GM23338 (cell line): ENCODE measurements around the gene SLC52A3. TPM values are rescaled to one million over a fixed set of nuclear protein-coding genes. Genes with fewer than 3 reads are reported as not detected.

Source experiments
- ATAC-seq: fragments of 200-7000 bp; cut with Tn5 transposase; 3 replicates; pipeline ENCODE4 v1.9.1; 2020
- DNase-seq: peaks from one replicate; pipeline ENCODE4 v3.0.0-alpha.2; 2015; ENCODE audit warnings: low spot score
- H2AFZ ChIP-seq: fragments of 200-600 bp; sonication (generic); 2 replicates; pipeline ENCODE4 v1.8.0; 2016; ENCODE audit warnings: antibody characterized with exemption, mild to moderate bottlenecking, moderate library complexity
- H3F3A ChIP-seq: fragments of 200-600 bp; sonication (generic); replicated peaks from 2 replicates; pipeline ENCODE4 v1.8.0; 2017; ENCODE audit warnings: antibody characterized with exemption, mixed run types, low read depth
- H3K27ac ChIP-seq: fragments of 200-600 bp; sonication (generic); 2 replicates; pipeline ENCODE4 v1.6.1; 2016; ENCODE audit warnings: low read depth
- H3K27me3 ChIP-seq: fragments of 200-600 bp; sonication (generic); 2 replicates; pipeline ENCODE4 v1.8.0; 2016; ENCODE audit warnings: mild to moderate bottlenecking, mixed run types, moderate library complexity; ENCODE audit not compliant: insufficient read depth
- H3K36me3 ChIP-seq: fragments of 200-600 bp; sonication (generic); 2 replicates; pipeline ENCODE4 v1.8.0; 2016; ENCODE audit warnings: mild to moderate bottlenecking; ENCODE audit not compliant: insufficient read depth
- H3K4me1 ChIP-seq: fragments of 200-600 bp; sonication (generic); 2 replicates; pipeline ENCODE4 v1.8.0; 2016; ENCODE audit warnings: mild to moderate bottlenecking, moderate library complexity; ENCODE audit not compliant: insufficient read depth
- H3K4me2 ChIP-seq: fragments of 200-600 bp; sonication (generic); 2 replicates; pipeline ENCODE4 v1.7.1; 2017; ENCODE audit warnings: mixed run types
- H3K4me3 ChIP-seq: fragments of 200-600 bp; sonication (generic); 2 replicates; pipeline ENCODE4 v1.6.1; 2016; ENCODE audit warnings: mixed run types
- H3K79me2 ChIP-seq: fragments of 200-600 bp; sonication (generic); replicated peaks from 2 replicates; pipeline ENCODE4 v1.8.0; 2017; ENCODE audit warnings: mild to moderate bottlenecking; ENCODE audit not compliant: insufficient read depth
- H3K9me2 ChIP-seq: fragments of 200-600 bp; sonication (generic); 2 replicates; pipeline ENCODE4 v1.8.0; 2017; ENCODE audit not compliant: insufficient read depth
- H4K20me1 ChIP-seq: fragments of 200-600 bp; sonication (generic); replicated peaks from 2 replicates; pipeline ENCODE4 v1.8.0; 2017; ENCODE audit warnings: mild to moderate bottlenecking; ENCODE audit not compliant: insufficient read depth
- H3K27ac Mint-ChIP-seq: 2 replicates; pipeline ENCODE4 v1.8.0; 2020; ENCODE audit warnings: inconsistent platforms, mild to moderate bottlenecking, moderate library complexity, mixed read lengths
- H3K27me3 Mint-ChIP-seq: 3 replicates; pipeline ENCODE4 v1.8.0; 2022; ENCODE audit warnings: low read depth, mild to moderate bottlenecking, moderate library complexity, mixed read lengths, inconsistent platforms; ENCODE audit not compliant: insufficient read depth, poor library complexity
- H3K36me3 Mint-ChIP-seq: 3 replicates; pipeline ENCODE4 v1.8.0; 2021; ENCODE audit warnings: low read depth, mild to moderate bottlenecking, inconsistent platforms, moderate library complexity, mixed read lengths
- H3K4me1 Mint-ChIP-seq: 3 replicates; pipeline ENCODE4 v1.8.0; 2020; ENCODE audit warnings: mild to moderate bottlenecking, inconsistent platforms, mixed read lengths
- H3K4me3 Mint-ChIP-seq: 3 replicates; pipeline ENCODE4 v1.8.0; 2021; ENCODE audit warnings: moderate library complexity, mild to moderate bottlenecking, inconsistent platforms, mixed read lengths
- H3K9me3 Mint-ChIP-seq: 3 replicates; pipeline ENCODE4 v1.8.0; 2020; ENCODE audit warnings: moderate library complexity, mild to moderate bottlenecking, inconsistent platforms, mixed read lengths
- CREB1 ChIP-seq: fragments of 250-450 bp; sonication (Bioruptor Pico); IDR thresholded peaks from 2 replicates; pipeline ENCODE4 v1.5.0; 2020; ENCODE audit warnings: low read depth, mild to moderate bottlenecking, moderate library complexity
- CTCF ChIP-seq, 2 experiments: fragments of 200-600 bp in 1 of 2; sonication (generic) in 1 of 2; conservative IDR thresholded peaks; 2 replicates each; pipeline versions ENCODE4 v1.5.1 to v1.6.1; 2016 to 2017; ENCODE audit warnings: antibody characterized with exemption in 2 of 2, low read depth in 2 of 2, mild to moderate bottlenecking in 2 of 2, moderate library complexity in 1 of 2
- ETS1 ChIP-seq: IDR thresholded peaks from 2 replicates; pipeline ENCODE4 v1.6.1; 2016; ENCODE audit warnings: antibody characterized with exemption
- EZH2 ChIP-seq: fragments of 200-600 bp; sonication (generic); IDR thresholded peaks from one replicate; pipeline ENCODE4 v1.8.0; 2017; ENCODE audit warnings: antibody characterized with exemption, mild to moderate bottlenecking, low read depth; ENCODE audit not compliant: unreplicated experiment
- EZH2phosphoT487 ChIP-seq: fragments of 200-600 bp; sonication (generic); IDR thresholded peaks from one replicate; pipeline ENCODE4 v1.8.1; 2018; ENCODE audit warnings: antibody characterized with exemption; ENCODE audit not compliant: unreplicated experiment
- JUNB ChIP-seq: IDR thresholded peaks from one replicate; pipeline ENCODE4 v1.6.1; 2016; ENCODE audit warnings: antibody characterized with exemption; ENCODE audit not compliant: unreplicated experiment
- NANOG ChIP-seq: IDR thresholded peaks from 2 replicates; pipeline ENCODE4 v1.6.1; 2016; ENCODE audit warnings: antibody characterized with exemption, borderline replicate concordance
- POLR2AphosphoS5 ChIP-seq: IDR thresholded peaks from 2 replicates; pipeline ENCODE4 v1.6.1; 2016; ENCODE audit warnings: antibody characterized with exemption, low read depth
- REST ChIP-seq: IDR thresholded peaks from one replicate; pipeline ENCODE4 v1.6.1; 2018; ENCODE audit warnings: antibody characterized with exemption; ENCODE audit not compliant: unreplicated experiment
- STAT1 ChIP-seq: IDR thresholded peaks from one replicate; pipeline ENCODE4 v1.6.1; 2016; ENCODE audit warnings: antibody characterized with exemption; ENCODE audit not compliant: unreplicated experiment
- ZNF114 ChIP-seq: fragments of 250-450 bp; sonication (Bioruptor Pico); IDR thresholded peaks from 2 replicates; pipeline ENCODE4 v1.5.0; 2020; ENCODE audit warnings: mild to moderate bottlenecking, moderate library complexity
- polyA plus RNA-seq: library from polyadenylated mRNA; unstranded; fragments of >200 nt; fragmentation: Nextera tagmentation; extraction: Ambion mirVana; gene quantifications from 2 replicates; pipeline ENCODE4 v1.2.1, GENCODE V29; 2016
- total RNA-seq: library from RNA; depleted of rRNA; stranded (reverse); fragments of >200 nt; shearing (Covaris generic); gene quantifications from 2 replicates; pipeline ENCODE4 v1.2.3, GENCODE V29; 2014

SLC52A3 gene
- total and polyA plus RNA-seq, 2 experiments from 2014 or later: 2.3 to 4.5 TPM

GRCh38 chr20:750801-751200 is 17.5 kb downstream of the SLC52A3 start:
- no peaks in the 10 kb centered on the region for H3K36me3 ChIP-seq
- TF ChIP-seq CTCF (conservative IDR thresholded peaks at IDR 0.05; ENCODE audit: low read depth in 2 of 2) (no peak), REST (no peak), EZH2 (no peak), ETS1 (no peak), JUNB (no peak), ZNF114 (CRISPR knock-in tag) (no peak), POLR2AphosphoS5 (no peak), NANOG (no peak), CREB1 (CRISPR knock-in tag) (no peak), STAT1 (no peak), EZH2phosphoT487 (no peak)
- H4K20me1 ChIP-seq: no peaks in the 10 kb centered on the region
- no peak overlapping the region for H3K4me2 ChIP-seq
- H3K4me1 ChIP-seq: no peaks in the 10 kb centered on the region
- ATAC-seq (no peak), DNase-seq (no peak)
- H3K27ac Mint-ChIP-seq: no peak overlapping the region
- H3K27ac ChIP-seq: no peak overlapping the region
- no peak overlapping the region for H3K4me3 ChIP-seq
- H3K4me1 Mint-ChIP-seq: peaks cover 5% of the 10 kb centered on the region; the same call in 2 of the 3 replicates
- H3F3A ChIP-seq: no peaks in the 10 kb centered on the region
- no peaks in the 10 kb centered on the region for H3K27me3 ChIP-seq
- peaks cover 4% of the 10 kb centered on the region for H3K9me3 Mint-ChIP-seq
- H3K9me2 ChIP-seq: no peaks in the 10 kb centered on the region
- H3K4me3 Mint-ChIP-seq: no peak overlapping the region
- H3K79me2 ChIP-seq: no peaks in the 10 kb centered on the region
- 0 out of 3 replicates have a peak, but pooled peaks cover 1% of the 10 kb centered on the region for H3K36me3 Mint-ChIP-seq
- no peak overlapping the region for H2AFZ ChIP-seq
- H3K27me3 Mint-ChIP-seq: peaks cover 6% of the 10 kb centered on the region
